PC-3 (cell line): Measurements from ENCODE around the gene IL12RB1. TPM values are rescaled to one million over a fixed set of nuclear protein-coding genes. Genes with fewer than 3 reads are reported as not detected.

ENCODE experiments used
- ATAC-seq: fragments of 200-7000 bp; cut with Tn5 transposase; 2 replicates; pipeline ENCODE4 v1.9.1; 2020; ENCODE audit warnings: mild to moderate bottlenecking, moderate library complexity
- BruUV-seq: library from RNA; stranded (reverse); fragments of 400-500 nt; replicated peaks from 2 replicates; lab custom pipeline; 2021; lab: Mats Ljungman, UMichigan
- CTCF ChIA-PET: fragments of 300-600 bp; sonication (Branson Sonifier 250); formaldehyde crosslinking; loops from one replicate; lab custom pipeline; 2022; ENCODE audit warnings: antibody characterized with exemption; lab: Charles Lee
- POLR2A ChIA-PET: fragments of 300-600 bp; sonication (Branson Sonifier 250); formaldehyde crosslinking; loops from one replicate; lab custom pipeline; 2022; ENCODE audit warnings: antibody characterized with exemption; ENCODE audit not compliant: unreplicated experiment; lab: Charles Lee
- DNase-seq: peaks from one replicate; pipeline ENCODE4 v3.0.0-alpha.2; 2015
- H2AFZ ChIP-seq: fragments of 300-600 bp; sonication (generic); 2 replicates; pipeline ENCODE4 v1.6.0; 2016; ENCODE audit warnings: antibody characterized with exemption, low read length
- H3F3A ChIP-seq: fragments of 300-600 bp; sonication (generic); one replicate; pipeline ENCODE4 v1.6.0; 2017; ENCODE audit warnings: antibody characterized with exemption, low read length, control low read depth, mild to moderate bottlenecking; ENCODE audit not compliant: unreplicated experiment
- H3K27ac ChIP-seq: fragments of 300-600 bp; sonication (generic); 2 replicates; pipeline ENCODE4 v1.5.1; 2016; ENCODE audit warnings: mild to moderate bottlenecking, low read length
- H3K27me3 ChIP-seq: fragments of 300-600 bp; sonication (generic); 2 replicates; pipeline ENCODE4 v1.6.1; 2016; ENCODE audit warnings: low read length, mixed read lengths
- H3K36me3 ChIP-seq: fragments of 300-600 bp; sonication (generic); 2 replicates; pipeline ENCODE4 v1.6.1; 2016; ENCODE audit warnings: low read depth, mixed run types, low read length, mixed read lengths
- H3K4me1 ChIP-seq: fragments of 300-600 bp; sonication (generic); 2 replicates; pipeline ENCODE4 v1.5.1; 2016; ENCODE audit warnings: low read length; ENCODE audit not compliant: insufficient read depth
- H3K4me2 ChIP-seq: fragments of 300-600 bp; sonication (generic); 2 replicates; pipeline ENCODE4 v1.6.0; 2016; ENCODE audit warnings: low read length
- H3K4me3 ChIP-seq: fragments of 300-600 bp; sonication (generic); 2 replicates; pipeline ENCODE4 v1.5.1; 2016; ENCODE audit warnings: mild to moderate bottlenecking, low read length, mixed read lengths
- H3K79me2 ChIP-seq: fragments of 300-600 bp; sonication (generic); 2 replicates; pipeline ENCODE4 v1.6.1; 2017; ENCODE audit warnings: low read length, mixed read lengths
- H3K9ac ChIP-seq: fragments of 300-600 bp; sonication (generic); 2 replicates; pipeline ENCODE4 v1.6.0; 2016; ENCODE audit warnings: mild to moderate bottlenecking, low read length
- H3K9me2 ChIP-seq: fragments of 300-600 bp; sonication (generic); replicated peaks from 2 replicates; pipeline ENCODE4 v1.6.1; 2016; ENCODE audit warnings: mixed run types, low read length, mixed read lengths
- H3K9me3 ChIP-seq: fragments of 300-600 bp; sonication (generic); 2 replicates; pipeline ENCODE4 v1.6.1; 2016; ENCODE audit warnings: low read length, mixed read lengths
- H4K20me1 ChIP-seq: fragments of 300-600 bp; sonication (generic); 2 replicates; pipeline ENCODE4 v1.6.1; 2016; ENCODE audit warnings: low read length, mixed read lengths
- CTCF ChIP-seq: fragments of 300-600 bp; sonication (generic); conservative IDR thresholded peaks from 2 replicates; pipeline ENCODE4 v1.5.1; 2017; ENCODE audit warnings: antibody characterized with exemption, low read depth, mild to moderate bottlenecking, low read length
- EZH2 ChIP-seq: fragments of 300-600 bp; sonication (generic); IDR thresholded peaks from one replicate; pipeline ENCODE4 v1.6.1; 2017; ENCODE audit warnings: antibody characterized with exemption, mild to moderate bottlenecking, low read length; ENCODE audit not compliant: unreplicated experiment
- EZH2phosphoT487 ChIP-seq: fragments of 300-600 bp; sonication (generic); IDR thresholded peaks from 2 replicates; pipeline ENCODE4 v1.6.1; 2018; ENCODE audit warnings: mild to moderate bottlenecking, antibody characterized with exemption, low read length, borderline replicate concordance
- intact Hi-C: fragments of 100-400 bp; cut with micrococcal nuclease; formaldehyde crosslinking; loops from 2 replicates; pipeline ENCODE4 v1.9.0; 2023
- total RNA-seq: library from RNA; depleted of rRNA; stranded (reverse); fragments of >200 nt; gene quantifications from 2 replicates; pipeline ENCODE4 v1.2.3, GENCODE V29; 2014

IL12RB1 gene
- total RNA-seq, 1 experiment from 2014 or later = not detected

- Histone ChIP-seq H3K4me2 (no peak overlapping the region), H3K27ac (no peak overlapping the region), H3F3A (no peaks in the 10 kb centered on the region), H4K20me1 (no peaks in the 10 kb centered on the region), H3K9me3 (no peaks in the 10 kb centered on the region), H3K36me3 (no peaks in the 10 kb centered on the region), H2AFZ (no peak overlapping the region), H3K4me3 (no peak overlapping the region), H3K9ac (no peak overlapping the region), H3K9me2 (no peaks in the 10 kb centered on the region), H3K4me1 (no peaks in the 10 kb centered on the region), H3K27me3 (no peaks in the 10 kb centered on the region), H3K79me2 (no peaks in the 10 kb centered on the region)
- DNase-seq (no peak), ATAC-seq (no peak)
- POLR2A ChIA-PET = no interaction called here
- TF ChIP-seq EZH2 = no peak
- no peak for TF ChIP-seq CTCF
- TF ChIP-seq EZH2phosphoT487 = no peak
- BruUV-seq = no TSS peak
- CTCF ChIA-PET = no interaction called here
- intact Hi-C loops = no loop called here
Observed at GRCh38 chr19:18070181-18070580, 16.6 kb downstream of the IL12RB1 start.

GRCh38 chr19:18069383-18069782, 17.4 kb downstream of the IL12RB1 start:
- intact Hi-C loops = no loop called here
- no TSS peak for BruUV-seq
- POLR2A ChIA-PET = no interaction called here
- Histone ChIP-seq H3K4me3 (no peak overlapping the region), H3K9me3 (no peaks in the 10 kb centered on the region), H3F3A (no peaks in the 10 kb centered on the region), H3K9me2 (no peaks in the 10 kb centered on the region), H3K4me2 (no peak overlapping the region), H3K4me1 (no peaks in the 10 kb centered on the region), H3K9ac (no peak overlapping the region), H3K27me3 (no peaks in the 10 kb centered on the region), H3K79me2 (no peaks in the 10 kb centered on the region), H3K36me3 (no peaks in the 10 kb centered on the region), H4K20me1 (no peaks in the 10 kb centered on the region), H3K27ac (no peak overlapping the region), H2AFZ (no peak overlapping the region)
- CTCF ChIA-PET = no interaction called here
- DNase-seq (no peak), ATAC-seq (no peak)
- TF ChIP-seq CTCF = no peak
- TF ChIP-seq EZH2phosphoT487 = no peak
- no peak for TF ChIP-seq EZH2

GRCh38 chr19:18068395-18068794, 18.3 kb downstream of the IL12RB1 start:
- Histone ChIP-seq H3K9me3 (no peaks in the 10 kb centered on the region), H4K20me1 (no peaks in the 10 kb centered on the region), H3K9me2 (no peaks in the 10 kb centered on the region), H2AFZ (no peak overlapping the region), H3K27me3 (no peaks in the 10 kb centered on the region), H3K4me1 (no peaks in the 10 kb centered on the region), H3K4me2 (no peak overlapping the region), H3K4me3 (no peak overlapping the region), H3K79me2 (no peaks in the 10 kb centered on the region), H3K9ac (no peak overlapping the region), H3F3A (no peaks in the 10 kb centered on the region), H3K36me3 (no peaks in the 10 kb centered on the region), H3K27ac (no peak overlapping the region)
- TF ChIP-seq EZH2 = no peak
- POLR2A ChIA-PET = no interaction called here
- ATAC-seq (no peak), DNase-seq (no peak)
- intact Hi-C loops = no loop called here
- no TSS peak for BruUV-seq
- CTCF ChIA-PET = no interaction called here
